ENCODE measurements around the gene FOXO4.

Gene FOXO4

DNA sequence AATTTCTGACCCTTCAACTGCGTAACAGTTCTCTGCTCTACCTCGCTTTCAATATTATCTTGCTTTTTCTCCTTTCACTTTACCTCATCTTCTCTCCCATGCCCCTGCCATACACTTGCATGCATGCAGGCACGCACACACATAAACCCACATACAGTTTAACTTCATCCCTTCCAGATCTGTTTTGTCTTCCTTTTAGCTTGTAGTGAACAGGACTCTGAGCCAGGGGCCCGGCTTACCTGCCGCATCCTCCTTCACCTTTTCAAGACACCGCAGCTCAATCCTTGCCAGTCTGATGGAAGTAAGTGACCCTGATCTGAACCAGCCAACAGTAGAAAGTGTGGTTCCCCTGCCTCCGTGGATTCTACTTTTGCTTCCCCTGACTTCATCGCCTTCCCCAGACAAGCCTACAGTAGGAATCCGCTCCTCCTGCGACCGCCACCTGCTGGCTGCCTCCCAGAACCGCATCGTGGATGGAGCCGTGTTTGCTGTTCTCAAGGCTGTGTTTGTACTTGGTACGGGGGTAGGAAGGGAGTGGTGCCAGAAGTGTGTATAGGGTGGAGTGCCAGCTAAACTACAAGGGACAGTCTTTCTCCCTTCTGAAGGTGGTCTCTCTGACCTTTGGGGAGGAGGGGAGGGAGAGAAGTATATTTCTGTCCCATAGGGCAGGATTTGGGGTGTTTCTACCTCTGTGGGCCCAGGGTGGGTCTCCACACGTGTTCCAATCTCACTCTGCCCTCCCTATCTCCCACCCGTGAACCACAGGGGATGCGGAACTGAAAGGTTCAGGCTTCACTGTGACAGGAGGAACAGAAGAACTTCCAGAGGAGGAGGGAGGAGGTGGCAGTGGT is 33.5 kb downstream of the FOXO4 start:
- TF ChIP-seq, protein P1, sequence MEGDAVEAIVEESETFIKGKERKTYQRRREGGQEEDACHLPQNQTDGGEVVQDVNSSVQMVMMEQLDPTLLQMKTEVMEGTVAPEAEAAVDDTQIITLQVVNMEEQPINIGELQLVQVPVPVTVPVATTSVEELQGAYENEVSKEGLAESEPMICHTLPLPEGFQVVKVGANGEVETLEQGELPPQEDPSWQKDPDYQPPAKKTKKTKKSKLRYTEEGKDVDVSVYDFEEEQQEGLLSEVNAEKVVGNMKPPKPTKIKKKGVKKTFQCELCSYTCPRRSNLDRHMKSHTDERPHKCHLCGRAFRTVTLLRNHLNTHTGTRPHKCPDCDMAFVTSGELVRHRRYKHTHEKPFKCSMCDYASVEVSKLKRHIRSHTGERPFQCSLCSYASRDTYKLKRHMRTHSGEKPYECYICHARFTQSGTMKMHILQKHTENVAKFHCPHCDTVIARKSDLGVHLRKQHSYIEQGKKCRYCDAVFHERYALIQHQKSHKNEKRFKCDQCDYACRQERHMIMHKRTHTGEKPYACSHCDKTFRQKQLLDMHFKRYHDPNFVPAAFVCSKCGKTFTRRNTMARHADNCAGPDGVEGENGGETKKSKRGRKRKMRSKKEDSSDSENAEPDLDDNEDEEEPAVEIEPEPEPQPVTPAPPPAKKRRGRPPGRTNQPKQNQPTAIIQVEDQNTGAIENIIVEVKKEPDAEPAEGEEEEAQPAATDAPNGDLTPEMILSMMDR (IDR thresholded peaks at IDR 0.05; ENCODE audit: extremely low read depth, insufficient read depth, missing control alignments): peak; percentile 84
- peak; percentile 68 for DNase-seq (ENCODE audit: low spot score)
- in situ Hi-C loops (cut with MboI; ENCODE audit: low pct_unique_long_range_greater_than_20kb, low sequenced_read_pairs, unreplicated experiment): no loop called here

DNA sequence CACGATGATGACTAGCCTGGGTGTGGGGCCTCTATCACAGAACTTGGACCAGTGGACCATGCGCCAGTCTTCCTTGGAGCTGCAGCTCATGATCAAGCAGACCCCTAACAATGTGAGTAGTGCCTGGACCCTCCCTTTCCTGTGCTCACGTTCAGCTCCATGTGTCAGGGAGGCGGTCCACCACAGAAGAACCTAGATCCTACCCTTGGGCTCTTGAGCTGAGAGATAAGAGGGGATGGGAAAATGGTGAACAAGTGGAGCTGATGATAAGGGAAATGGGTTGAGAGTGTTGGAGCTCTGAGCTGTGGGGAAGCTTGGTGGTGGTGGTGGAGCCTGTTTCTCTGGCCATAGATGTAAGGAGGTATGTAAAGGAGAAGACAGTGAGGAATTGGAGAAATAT is 35.9 kb downstream of the FOXO4 start:
- in situ Hi-C loops (cut with MboI; ENCODE audit: low pct_unique_long_range_greater_than_20kb, low sequenced_read_pairs, unreplicated experiment): no loop called here
- TF ChIP-seq, protein P1 (IDR thresholded peaks at IDR 0.05; ENCODE audit: extremely low read depth, insufficient read depth, missing control alignments): no peak
- no peak for DNase-seq (ENCODE audit: low spot score)

DNA sequence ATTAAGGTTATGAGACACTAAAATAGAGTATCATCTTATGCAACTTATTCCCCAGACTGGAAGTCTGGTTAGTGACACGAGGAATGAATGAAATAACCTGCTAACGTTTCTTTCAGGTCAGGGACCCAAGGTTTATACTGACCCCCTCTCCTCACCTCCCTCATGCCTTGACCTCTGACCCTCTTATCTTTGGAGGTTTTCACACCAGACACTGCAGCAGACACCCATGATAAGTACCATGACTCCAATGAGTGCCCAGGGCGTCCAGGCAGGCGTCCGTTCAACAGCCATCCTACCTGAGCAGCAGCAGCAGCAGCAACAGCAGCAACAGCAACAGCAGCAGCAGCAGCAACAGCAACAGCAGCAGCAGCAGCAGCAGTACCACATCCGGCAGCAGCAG is 44.8 kb downstream of the FOXO4 start:
- DNase-seq (ENCODE audit: low spot score): no peak
- in situ Hi-C loops (cut with MboI; ENCODE audit: low pct_unique_long_range_greater_than_20kb, low sequenced_read_pairs, unreplicated experiment): no loop called here
- TF ChIP-seq, protein P1 (IDR thresholded peaks at IDR 0.05; ENCODE audit: extremely low read depth, insufficient read depth, missing control alignments): no peak

DNA sequence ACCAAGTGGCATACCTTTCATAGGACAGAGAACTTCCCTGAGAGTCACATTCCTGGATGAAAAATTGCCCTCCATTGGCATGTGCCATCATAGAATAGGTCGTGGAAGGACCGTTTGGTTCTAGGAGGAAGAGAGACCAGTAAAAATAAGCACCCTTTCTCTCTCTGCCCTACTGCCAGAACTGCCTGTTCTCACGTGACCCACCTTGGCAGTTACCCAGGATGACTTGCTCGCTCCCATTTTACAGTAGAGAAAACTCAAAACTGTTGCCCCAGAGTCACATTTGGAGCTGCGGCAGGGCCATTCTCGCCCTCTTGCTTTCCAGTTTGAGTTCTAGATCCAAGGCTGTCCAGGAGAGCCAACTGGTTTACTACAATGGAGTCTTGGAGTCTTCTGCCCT is 47.9 kb downstream of the FOXO4 start:
- no peak for DNase-seq (ENCODE audit: low spot score)

DNA sequence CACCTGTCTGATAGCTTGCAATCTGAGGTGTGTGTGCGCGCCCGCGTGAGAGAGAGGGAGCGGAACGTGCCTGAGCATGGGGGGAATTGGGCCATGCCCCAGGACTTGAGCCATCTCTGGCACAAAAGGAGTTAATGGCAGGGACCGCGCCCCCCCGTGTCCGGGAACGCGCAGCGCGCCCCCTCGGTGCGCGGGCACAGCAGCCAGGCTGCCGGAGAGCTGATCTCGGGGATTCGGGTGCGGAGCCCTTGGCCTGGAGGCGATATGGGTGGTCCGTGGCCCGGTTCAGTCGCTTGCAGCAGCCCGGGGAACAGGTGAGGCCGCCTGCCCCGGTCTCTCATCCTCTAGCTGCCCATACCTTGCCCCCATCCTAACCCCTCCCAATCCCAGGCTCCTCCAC is 49.0 kb downstream of the FOXO4 start, which contains the start of gene NLGN3:
Gene NLGN3 (plus strand): TSS at position 191 of the 400 bp plus-strand sequence. CDS start 2,909 bp downstream, outside the sequence.
- no peak for DNase-seq (ENCODE audit: low spot score)
- in situ Hi-C loops (cut with MboI; ENCODE audit: low pct_unique_long_range_greater_than_20kb, low sequenced_read_pairs, unreplicated experiment): no loop called here

More for the DNA sequence above, 47.9 kb downstream of the FOXO4 start:
- in situ Hi-C loops (cut with MboI; ENCODE audit: low pct_unique_long_range_greater_than_20kb, low sequenced_read_pairs, unreplicated experiment): no loop called here
- TF ChIP-seq, protein P1 (IDR thresholded peaks at IDR 0.05; ENCODE audit: extremely low read depth, insufficient read depth, missing control alignments): no peak

DNA sequence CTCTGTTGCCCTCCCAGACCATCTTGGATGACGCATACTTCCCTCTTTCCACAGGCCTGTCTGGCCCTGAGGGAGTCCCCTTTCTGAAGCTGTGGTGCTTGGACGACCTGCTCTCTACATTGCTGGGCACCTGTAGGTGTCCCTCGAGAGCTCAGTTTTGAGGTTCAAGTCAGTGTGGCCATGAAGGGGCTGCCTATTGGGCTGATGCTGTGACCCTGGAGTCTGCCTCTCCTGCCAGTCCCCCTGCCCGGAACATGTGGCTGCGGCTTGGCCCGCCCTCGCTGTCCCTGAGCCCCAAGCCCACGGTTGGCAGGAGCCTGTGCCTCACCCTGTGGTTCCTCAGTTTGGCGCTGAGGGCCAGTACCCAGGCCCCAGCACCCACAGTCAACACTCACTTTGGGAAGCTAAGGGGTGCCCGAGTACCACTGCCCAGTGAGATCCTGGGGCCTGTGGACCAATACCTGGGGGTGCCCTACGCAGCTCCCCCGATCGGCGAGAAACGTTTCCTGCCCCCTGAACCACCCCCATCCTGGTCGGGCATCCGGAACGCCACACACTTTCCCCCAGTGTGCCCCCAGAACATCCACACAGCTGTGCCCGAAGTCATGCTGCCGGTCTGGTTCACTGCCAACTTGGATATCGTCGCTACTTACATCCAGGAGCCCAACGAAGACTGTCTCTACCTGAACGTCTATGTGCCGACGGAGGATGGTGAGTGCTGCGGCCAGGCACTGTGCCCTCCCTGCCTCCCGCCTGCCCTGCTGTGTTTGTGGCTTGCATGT is 52.0 kb downstream of the FOXO4 start:
- in situ Hi-C loops (cut with MboI; ENCODE audit: low pct_unique_long_range_greater_than_20kb, low sequenced_read_pairs, unreplicated experiment): no loop called here

More for the DNA sequence above, 49.0 kb downstream of the FOXO4 start, which contains the start of gene NLGN3:
- TF ChIP-seq, protein P1 (IDR thresholded peaks at IDR 0.05; ENCODE audit: extremely low read depth, insufficient read depth, missing control alignments): no peak

More for the DNA sequence above, 52.0 kb downstream of the FOXO4 start:
- TF ChIP-seq, protein P1 (IDR thresholded peaks at IDR 0.05; ENCODE audit: extremely low read depth, insufficient read depth, missing control alignments): peak; percentile 12
- no peak for DNase-seq (ENCODE audit: low spot score)

Data from GM13977 (cell line).